Right cardiac atrium (tissue), 5 donors: ENCODE measurements around the gene ERCC1. TPM values are rescaled to one million over a fixed set of nuclear protein-coding genes. Genes with fewer than 3 reads are reported as not detected.
"Not testable (repeated sequence)": the region's sequence is repeated elsewhere in the genome, so short reads cannot be mapped to it uniquely, and the experiment has no call there.

ENCODE experiments used
- ATAC-seq, 2 donors: fragments of 200-7000 bp; cut with Tn5 transposase; one replicate each; pipeline versions ENCODE4 v1.8.0 to v1.9.1; 2020; ENCODE audit warnings: moderate library complexity in 2 of 2, mild to moderate bottlenecking in 1 of 2
- DNase-seq, 3 donors: peaks; one replicate each; pipeline ENCODE4 v3.0.0-alpha.2; 2020
- H3K27ac ChIP-seq: one replicate; pipeline ENCODE4 v1.5.1; 2013; ENCODE audit warnings: mild to moderate bottlenecking, low read length, control low read depth, moderate library complexity
- H3K27me3 ChIP-seq: one replicate; pipeline ENCODE4 v1.6.1; 2013; ENCODE audit not compliant: control insufficient read depth, insufficient read depth
- H3K4me1 ChIP-seq: one replicate; pipeline ENCODE4 v1.6.1; 2013; ENCODE audit warnings: low read length; ENCODE audit not compliant: control insufficient read depth, insufficient read depth
- H3K4me3 ChIP-seq: one replicate; pipeline ENCODE4 v1.5.1; 2013; ENCODE audit warnings: low read length, control low read depth
- H3K9me3 ChIP-seq: one replicate; pipeline ENCODE4 v1.6.1; 2013; ENCODE audit warnings: low read length; ENCODE audit not compliant: control insufficient read depth
- WGBS: extraction: QIAGEN DNeasy Blood & Tissue Kit; methylation state at CpG from one replicate; pipeline ENCODE4 v1.1.7; 2013; 5-methylcytosine and 5-hydroxymethylcytosine counted together
- intact Hi-C, 4 donors: fragments of 100-400 bp; cut with DNase I; formaldehyde crosslinking; loops; one replicate each; pipeline versions ENCODE4 v1.11.0 to v1.14.0; 2022 to 2023
- polyA plus RNA-seq: library from polyadenylated mRNA; stranded (reverse); fragments of 200-250 nt; gene quantifications from one replicate; pipeline ENCODE4 v1.2.3, GENCODE V29; 2013
- total RNA-seq, 4 donors: library from RNA; stranded (reverse); fragmentation: NEBNext Ultra II Directional; extraction: Animal tissue kit (Norgen Biotek cat#: 25700); gene quantifications; one replicate each; pipeline ENCODE4 v1.2.1, GENCODE V29; 2021
- donor health status: healthy with polysubstance abuse.
- donor health status: DM: no; HTN: yes; CAD: no.
- donor health status: DM: no; HTN: no; CAD: no.
- donor health status: DM: no; HTN: yes; CAD: no; lungs with severe emphysema.
- donor health status: DM: yes; HTN: yes; CAD: no.

The ERCC1 gene
- total and polyA plus RNA-seq, 5 donors: 133 to 143 (median 139) TPM

- H3K4me1 ChIP-seq, ATAC-seq, H3K4me3 ChIP-seq, H3K27me3 ChIP-seq, H3K9me3 ChIP-seq: not testable (repeated sequence)
- intact Hi-C loops: loop anchor here in 1 of 4 donors (2.0 kb wide), 1 partner anchor 49 kb away; no protein-coding TSS in a partner anchor
- DNase-seq: peak in 1 of 3 donors; percentile 34
- WGBS: 72% methylated on average over 11 of the region's 11 CpGs
- H3K27ac ChIP-seq: peak overlapping the region; percentile 24
These were observed 6.2 kb upstream of the ERCC1 start for GRCh38 chr19:45429896-45430295.

- Histone ChIP-seq H3K4me1 (no peaks in the 10 kb centered on the region), H3K4me3 (peak overlapping the region; percentile 15), H3K9me3 (no peaks in the 10 kb centered on the region), H3K27ac (peak overlapping the region; percentile 85), H3K27me3 (no peaks in the 10 kb centered on the region)
- peak; percentile 73 to 91 (median 80) for DNase-seq
- intact Hi-C loops: no loop called here
- ATAC-seq: peak; percentile 50 to 57
- WGBS: 2% methylated on average over 72 of the region's 73 CpGs
These were observed 4.9 kb upstream of the ERCC1 start for GRCh38 chr19:45428384-45429231.

GRCh38 chr19:45424191-45425058 is 708 bp upstream of the ERCC1 start:
- no peaks in the 10 kb centered on the region for H3K4me1 ChIP-seq
- peak overlapping the region; percentile 72 for H3K27ac ChIP-seq
- peak; percentile 82 to 87 (median 87) for DNase-seq
- WGBS: 10% methylated on average over 24 of the region's 24 CpGs
- H3K27me3 ChIP-seq: no peaks in the 10 kb centered on the region
- intact Hi-C loops: no loop called here
- H3K4me3 ChIP-seq: peak overlapping the region; percentile 45
- peak; percentile 56 to 84 for ATAC-seq
- H3K9me3 ChIP-seq: no peaks in the 10 kb centered on the region

- no peaks in the 10 kb centered on the region for H3K4me1 ChIP-seq
- H3K27ac ChIP-seq: peak overlapping the region; percentile 37
- no peaks in the 10 kb centered on the region for H3K9me3 ChIP-seq
- DNase-seq: no peak
- no peak for ATAC-seq
- intact Hi-C loops: no loop called here
- WGBS: 15% methylated on average over 20 of the region's 20 CpGs
- no peaks in the 10 kb centered on the region for H3K27me3 ChIP-seq
- H3K4me3 ChIP-seq: peak overlapping the region; percentile 45
These were observed 606 bp downstream of the ERCC1 start for GRCh38 chr19:45423033-45423588.

- H3K27me3 ChIP-seq: no peaks in the 10 kb centered on the region
- WGBS: 77% methylated on average over 6 of the region's 6 CpGs
- no peaks in the 10 kb centered on the region for H3K9me3 ChIP-seq
- no peak overlapping the region for H3K4me3 ChIP-seq
- peak in 1 of 3 donors; percentile 33 for DNase-seq
- H3K27ac ChIP-seq: no peak overlapping the region
- no peaks in the 10 kb centered on the region for H3K4me1 ChIP-seq
- intact Hi-C loops: no loop called here
- ATAC-seq: no peak
These were observed 1.7 kb downstream of the ERCC1 start for GRCh38 chr19:45421947-45422498.

- Histone ChIP-seq H3K27ac (no peak overlapping the region), H3K4me1 (no peaks in the 10 kb centered on the region), H3K9me3 (no peaks in the 10 kb centered on the region), H3K27me3 (no peaks in the 10 kb centered on the region), H3K4me3 (no peak overlapping the region)
- intact Hi-C loops: no loop called here
- no peak for DNase-seq
- ATAC-seq: no peak
- 89% methylated on average over 6 of the region's 6 CpGs for WGBS
These were observed 2.8 kb downstream of the ERCC1 start for GRCh38 chr19:45420871-45421270.

GRCh38 chr19:45420356-45420755 is 3.4 kb downstream of the ERCC1 start:
- DNase-seq: peak in 1 of 3 donors; percentile 39
- 84% methylated on average over 10 of the region's 10 CpGs for WGBS
- Histone ChIP-seq H3K4me1 (no peaks in the 10 kb centered on the region), H3K9me3 (no peaks in the 10 kb centered on the region), H3K27ac (no peak overlapping the region), H3K27me3 (no peaks in the 10 kb centered on the region), H3K4me3 (no peak overlapping the region)
- ATAC-seq: no peak
- intact Hi-C loops: no loop called here

- intact Hi-C loops: no loop called here
These were observed 3.8 kb downstream of the ERCC1 start for GRCh38 chr19:45419895-45420294.

GRCh38 chr19:45419396-45419795 is 4.3 kb downstream of the ERCC1 start:
- WGBS: 49% methylated on average over 4 of the region's 4 CpGs
- DNase-seq: peak in 1 of 3 donors; percentile 72

More at GRCh38 chr19:45419895-45420294, 3.8 kb downstream of the ERCC1 start:
- no peak for ATAC-seq
- Histone ChIP-seq H3K4me3 (no peak overlapping the region), H3K27me3 (no peaks in the 10 kb centered on the region), H3K4me1 (no peaks in the 10 kb centered on the region), H3K27ac (no peak overlapping the region), H3K9me3 (no peaks in the 10 kb centered on the region)
- 33% methylated on average over 3 of the region's 3 CpGs for WGBS
- DNase-seq: peak in 1 of 3 donors; percentile 56

GRCh38 chr19:45418802-45419201 is 4.9 kb downstream of the ERCC1 start:
- DNase-seq (peak in 1 of 3 donors; percentile 35), ATAC-seq (no peak)
- intact Hi-C loops: no loop called here
- no peaks in the 10 kb centered on the region for H3K27me3 ChIP-seq
- H3K4me3 ChIP-seq: no peak overlapping the region
- no peaks in the 10 kb centered on the region for H3K9me3 ChIP-seq
- no peak overlapping the region for H3K27ac ChIP-seq
- 69% methylated on average over 9 of the region's 9 CpGs for WGBS
- no peaks in the 10 kb centered on the region for H3K4me1 ChIP-seq

More at GRCh38 chr19:45419396-45419795, 4.3 kb downstream of the ERCC1 start:
- H3K9me3 ChIP-seq: no peaks in the 10 kb centered on the region
- H3K4me3 ChIP-seq: no peak overlapping the region
- H3K4me1 ChIP-seq: no peaks in the 10 kb centered on the region
- ATAC-seq: no peak
- no peak overlapping the region for H3K27ac ChIP-seq
- no peaks in the 10 kb centered on the region for H3K27me3 ChIP-seq
- intact Hi-C loops: no loop called here
